WERI-Rb-1 (cell line): ENCODE results near the gene SULT1C3.

Experiments used
- DNase-seq: peaks from one replicate; pipeline ENCODE4 v3.0.0-alpha.2; 2020
- H3K27ac ChIP-seq: fragments of 250-450 bp; sonication (Bioruptor Pico); 2 replicates; pipeline ENCODE4 v1.5.1; 2020; ENCODE audit warnings: mild to moderate bottlenecking, moderate library complexity
- H3K27me3 ChIP-seq: fragments of 250-450 bp; sonication (Bioruptor Pico); 2 replicates; pipeline ENCODE4 v1.5.1; 2021; ENCODE audit warnings: mild to moderate bottlenecking, low read depth, moderate library complexity; ENCODE audit not compliant: insufficient read depth, severe bottlenecking
- H3K36me3 ChIP-seq: fragments of 250-450 bp; sonication (Bioruptor Pico); 2 replicates; pipeline ENCODE4 v1.5.1; 2020; ENCODE audit warnings: mild to moderate bottlenecking, moderate library complexity
- H3K4me3 ChIP-seq: 2 replicates; pipeline ENCODE4 v1.5.1; 2011; ENCODE audit warnings: low read depth, mild to moderate bottlenecking, control low read depth, low read length
- H3K9me3 ChIP-seq: fragments of 250-450 bp; sonication (Bioruptor Pico); 2 replicates; pipeline ENCODE4 v1.5.1; 2021; ENCODE audit warnings: mild to moderate bottlenecking, moderate library complexity; ENCODE audit not compliant: severe bottlenecking
- TF ChIP-seq, protein P1 (sequence below): IDR thresholded peaks from 2 replicates; pipeline ENCODE4 v1.5.1; 2011; ENCODE audit warnings: low read depth, mild to moderate bottlenecking, control low read depth, inconsistent platforms, low read length

Gene SULT1C3

GRCh38 chr2:108304975-108305374, 65.2 kb downstream of the SULT1C3 start:
- TF ChIP-seq, protein P1, sequence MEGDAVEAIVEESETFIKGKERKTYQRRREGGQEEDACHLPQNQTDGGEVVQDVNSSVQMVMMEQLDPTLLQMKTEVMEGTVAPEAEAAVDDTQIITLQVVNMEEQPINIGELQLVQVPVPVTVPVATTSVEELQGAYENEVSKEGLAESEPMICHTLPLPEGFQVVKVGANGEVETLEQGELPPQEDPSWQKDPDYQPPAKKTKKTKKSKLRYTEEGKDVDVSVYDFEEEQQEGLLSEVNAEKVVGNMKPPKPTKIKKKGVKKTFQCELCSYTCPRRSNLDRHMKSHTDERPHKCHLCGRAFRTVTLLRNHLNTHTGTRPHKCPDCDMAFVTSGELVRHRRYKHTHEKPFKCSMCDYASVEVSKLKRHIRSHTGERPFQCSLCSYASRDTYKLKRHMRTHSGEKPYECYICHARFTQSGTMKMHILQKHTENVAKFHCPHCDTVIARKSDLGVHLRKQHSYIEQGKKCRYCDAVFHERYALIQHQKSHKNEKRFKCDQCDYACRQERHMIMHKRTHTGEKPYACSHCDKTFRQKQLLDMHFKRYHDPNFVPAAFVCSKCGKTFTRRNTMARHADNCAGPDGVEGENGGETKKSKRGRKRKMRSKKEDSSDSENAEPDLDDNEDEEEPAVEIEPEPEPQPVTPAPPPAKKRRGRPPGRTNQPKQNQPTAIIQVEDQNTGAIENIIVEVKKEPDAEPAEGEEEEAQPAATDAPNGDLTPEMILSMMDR, result no peak
- Histone ChIP-seq H3K27ac (no peak overlapping the region), H3K4me3 (no peak overlapping the region), H3K9me3 (no peaks in the 10 kb centered on the region), H3K27me3 (peaks cover 74% of the 10 kb centered on the region), H3K36me3 (no peaks in the 10 kb centered on the region)
- DNase-seq, result no peak

GRCh38 chr2:108305901-108306300, 66.1 kb downstream of the SULT1C3 start:
- Histone ChIP-seq H3K4me3 (no peak overlapping the region), H3K27ac (no peak overlapping the region), H3K27me3 (peaks cover 65% of the 10 kb centered on the region), H3K9me3 (no peaks in the 10 kb centered on the region), H3K36me3 (no peaks in the 10 kb centered on the region)
- DNase-seq, result no peak
- TF ChIP-seq, protein P1, result no peak

DNA sequence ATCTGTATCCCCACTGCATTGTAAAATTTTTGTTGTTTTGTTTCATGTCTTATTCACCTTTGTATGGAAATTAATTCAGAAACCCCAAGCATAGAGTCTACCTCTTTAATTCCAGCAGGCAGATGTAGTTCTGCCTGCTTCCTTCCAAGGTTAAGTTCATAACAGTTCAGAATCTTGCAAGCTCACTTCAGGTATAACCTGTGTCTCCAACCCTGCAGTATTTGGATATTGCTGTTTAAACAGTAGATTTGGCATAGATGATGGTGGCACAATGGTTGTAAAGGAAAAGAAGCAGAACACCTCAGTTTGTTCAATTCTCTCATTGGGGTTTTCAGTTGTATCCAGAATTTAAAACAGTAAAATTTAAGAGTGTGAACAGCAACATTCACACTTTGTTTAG, 70.1 kb downstream of the SULT1C3 start:
- H3K9me3 ChIP-seq, result no peaks in the 10 kb centered on the region
- H3K27ac ChIP-seq, result no peak overlapping the region
- no peak overlapping the region for H3K4me3 ChIP-seq
- TF ChIP-seq, protein P1, result no peak
- DNase-seq, result no peak
- H3K27me3 ChIP-seq, result peaks cover 55% of the 10 kb centered on the region
- no peaks in the 10 kb centered on the region for H3K36me3 ChIP-seq
